ENCODE measurements around the gene ZBTB20.

ZBTB20 gene

DNA sequence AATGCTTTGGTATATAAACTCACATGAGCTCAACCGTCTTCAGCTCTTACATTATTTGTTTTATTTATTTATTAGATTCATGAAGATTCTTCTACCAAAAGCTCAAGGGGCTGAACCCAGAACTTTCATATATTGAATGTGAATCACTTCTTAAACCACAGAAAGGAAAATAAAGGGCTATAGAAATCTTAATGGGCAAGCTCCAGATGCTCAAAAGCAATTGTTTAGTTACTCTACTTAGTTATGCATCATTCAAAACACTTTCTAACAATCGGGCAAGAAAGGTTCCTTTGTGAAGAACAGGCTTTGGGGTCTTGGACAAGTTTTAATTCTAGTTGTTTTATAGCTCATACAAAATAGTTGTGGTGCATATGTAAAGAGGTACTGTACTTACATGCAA lies 473.1 kb downstream of the ZBTB20 start:
- no peak for DNase-seq (ENCODE audit: low spot score)
- TF ChIP-seq, protein P1, sequence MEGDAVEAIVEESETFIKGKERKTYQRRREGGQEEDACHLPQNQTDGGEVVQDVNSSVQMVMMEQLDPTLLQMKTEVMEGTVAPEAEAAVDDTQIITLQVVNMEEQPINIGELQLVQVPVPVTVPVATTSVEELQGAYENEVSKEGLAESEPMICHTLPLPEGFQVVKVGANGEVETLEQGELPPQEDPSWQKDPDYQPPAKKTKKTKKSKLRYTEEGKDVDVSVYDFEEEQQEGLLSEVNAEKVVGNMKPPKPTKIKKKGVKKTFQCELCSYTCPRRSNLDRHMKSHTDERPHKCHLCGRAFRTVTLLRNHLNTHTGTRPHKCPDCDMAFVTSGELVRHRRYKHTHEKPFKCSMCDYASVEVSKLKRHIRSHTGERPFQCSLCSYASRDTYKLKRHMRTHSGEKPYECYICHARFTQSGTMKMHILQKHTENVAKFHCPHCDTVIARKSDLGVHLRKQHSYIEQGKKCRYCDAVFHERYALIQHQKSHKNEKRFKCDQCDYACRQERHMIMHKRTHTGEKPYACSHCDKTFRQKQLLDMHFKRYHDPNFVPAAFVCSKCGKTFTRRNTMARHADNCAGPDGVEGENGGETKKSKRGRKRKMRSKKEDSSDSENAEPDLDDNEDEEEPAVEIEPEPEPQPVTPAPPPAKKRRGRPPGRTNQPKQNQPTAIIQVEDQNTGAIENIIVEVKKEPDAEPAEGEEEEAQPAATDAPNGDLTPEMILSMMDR (IDR thresholded peaks at IDR 0.05; ENCODE audit: extremely low read depth, missing control alignments), result no peak

DNA sequence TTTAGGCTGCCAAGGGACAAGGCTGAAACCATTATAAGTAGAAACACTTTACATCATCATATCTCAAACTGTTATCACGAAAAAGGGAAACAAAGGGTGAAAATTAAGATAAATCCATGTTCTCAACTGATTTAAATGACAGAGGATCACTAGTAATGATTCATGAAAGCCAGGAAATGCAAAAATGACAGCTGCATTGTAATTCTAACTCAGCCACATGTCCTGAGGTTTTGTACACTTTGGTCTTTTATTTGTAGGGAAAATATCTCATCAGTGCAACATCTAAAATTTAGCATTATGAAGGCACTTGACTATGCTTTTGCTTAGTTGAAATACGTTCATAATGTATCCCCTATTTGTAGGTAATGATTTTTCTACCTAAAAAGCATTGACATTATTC lies 473.6 kb downstream of the ZBTB20 start:
- TF ChIP-seq, protein P1 (IDR thresholded peaks at IDR 0.05; ENCODE audit: extremely low read depth, missing control alignments), result no peak
- DNase-seq (ENCODE audit: low spot score), result no peak

DNA sequence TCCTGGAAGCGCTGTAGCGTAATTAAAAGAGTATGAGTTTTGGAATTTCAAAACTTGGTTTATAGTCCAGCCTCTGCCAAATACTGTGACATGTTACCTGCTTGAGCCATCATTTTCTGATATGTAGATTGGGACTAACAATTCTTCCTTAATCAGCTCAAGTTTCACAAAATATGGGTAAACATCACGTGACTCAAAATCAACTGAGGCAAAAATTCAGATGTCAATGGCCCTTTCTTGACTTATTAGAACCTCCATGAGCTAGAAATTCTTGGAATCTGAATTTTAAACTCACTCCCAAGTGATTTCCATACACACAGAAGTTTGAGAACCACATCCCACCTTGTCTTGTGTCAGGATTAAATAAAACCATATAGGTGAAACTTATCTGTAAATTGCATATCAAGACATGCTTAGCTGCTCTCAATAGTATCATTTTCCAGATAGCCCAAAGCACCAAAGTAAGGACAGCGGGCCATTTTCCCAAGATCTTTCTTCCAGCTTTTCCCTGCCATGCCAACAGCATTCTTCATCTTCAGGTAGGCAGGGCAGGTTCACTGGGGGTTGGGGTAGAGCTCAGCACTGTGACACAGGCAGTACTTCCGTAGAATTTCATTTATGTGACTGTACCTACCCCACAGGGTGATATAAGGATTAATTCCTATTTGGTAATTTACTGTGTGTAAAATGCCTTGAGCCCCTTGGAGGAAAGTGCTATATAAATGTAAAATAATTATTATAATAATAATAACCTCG lies 474.2 kb downstream of the ZBTB20 start:
- TF ChIP-seq, protein P1 (IDR thresholded peaks at IDR 0.05; ENCODE audit: extremely low read depth, missing control alignments), result no peak
- DNase-seq (ENCODE audit: low spot score), result no peak

DNA sequence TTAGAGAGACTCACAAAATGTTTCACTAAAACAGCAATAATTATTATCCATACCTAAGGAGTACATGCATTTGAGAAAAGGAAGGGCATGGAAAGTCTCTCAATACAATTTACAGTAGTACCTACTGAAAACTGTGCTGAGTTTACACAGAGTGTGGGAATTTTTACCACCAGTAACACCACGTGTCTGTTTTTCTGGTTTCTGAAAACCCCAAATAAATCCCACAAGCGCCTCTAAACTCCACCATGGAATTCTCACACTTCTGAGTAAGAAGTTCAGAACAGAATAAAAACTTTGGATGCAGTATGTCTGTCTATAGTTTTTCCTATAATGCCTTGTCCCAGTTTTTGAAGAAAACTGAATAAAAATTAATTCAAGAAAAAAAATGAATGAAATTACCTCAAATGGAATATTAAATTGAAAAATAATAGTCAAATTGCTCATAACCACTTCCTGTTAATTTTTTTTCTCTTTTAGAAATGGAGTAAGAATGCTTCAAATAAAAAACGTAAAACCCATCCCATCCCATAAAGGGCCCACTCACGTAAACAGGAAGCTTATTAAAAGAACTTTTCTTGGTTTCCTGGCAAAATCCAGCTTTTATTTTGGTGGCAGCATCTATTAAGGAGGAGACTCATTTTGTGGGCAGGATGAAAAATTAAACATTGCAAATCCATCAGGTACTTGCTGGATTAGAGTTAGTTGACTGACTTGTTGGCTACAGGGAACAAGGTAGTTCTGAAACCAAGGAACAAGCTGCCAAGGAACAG lies 475.2 kb downstream of the ZBTB20 start:
- no peak for DNase-seq (ENCODE audit: low spot score)
- TF ChIP-seq, protein P1 (IDR thresholded peaks at IDR 0.05; ENCODE audit: extremely low read depth, missing control alignments), result no peak

DNA sequence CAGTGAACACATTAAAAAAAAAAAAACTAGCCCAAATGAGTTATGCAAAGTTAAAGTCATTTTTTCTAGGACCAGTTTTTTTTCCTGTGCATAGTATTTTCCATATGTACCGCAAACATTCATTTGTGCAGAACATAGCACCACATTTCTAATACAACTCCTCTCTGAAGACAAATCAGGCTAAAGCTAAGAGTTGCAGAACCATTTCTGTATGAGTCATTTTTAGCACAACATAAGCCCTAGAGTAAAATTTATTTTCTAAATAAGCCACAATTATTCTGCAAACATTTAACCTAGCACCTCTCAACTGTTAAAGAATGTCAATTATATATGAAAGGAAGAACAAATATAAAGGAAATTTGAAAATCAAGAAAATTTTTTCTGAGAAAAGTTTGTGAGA lies 477.5 kb downstream of the ZBTB20 start:
- TF ChIP-seq, protein P1 (IDR thresholded peaks at IDR 0.05; ENCODE audit: extremely low read depth, missing control alignments), result no peak
- no peak for DNase-seq (ENCODE audit: low spot score)

- TF ChIP-seq, protein P1 (IDR thresholded peaks at IDR 0.05; ENCODE audit: extremely low read depth, missing control alignments), result no peak
- DNase-seq (ENCODE audit: low spot score), result no peak
Observed at GRCh38 chr3:114668099-114668498, 479.0 kb downstream of the ZBTB20 start.

GRCh38 chr3:114666623-114667022 lies 480.5 kb downstream of the ZBTB20 start:
- DNase-seq (ENCODE audit: low spot score), result no peak
- TF ChIP-seq, protein P1 (IDR thresholded peaks at IDR 0.05; ENCODE audit: extremely low read depth, missing control alignments), result no peak

Measured in GM20000 (cell line).